Measurements from ENCODE around the gene TUBA1C.
"Not testable (repeated sequence)": the region's sequence is repeated elsewhere in the genome, so short reads cannot be mapped to it uniquely, and the experiment has no call there.

The TUBA1C gene

DNA sequence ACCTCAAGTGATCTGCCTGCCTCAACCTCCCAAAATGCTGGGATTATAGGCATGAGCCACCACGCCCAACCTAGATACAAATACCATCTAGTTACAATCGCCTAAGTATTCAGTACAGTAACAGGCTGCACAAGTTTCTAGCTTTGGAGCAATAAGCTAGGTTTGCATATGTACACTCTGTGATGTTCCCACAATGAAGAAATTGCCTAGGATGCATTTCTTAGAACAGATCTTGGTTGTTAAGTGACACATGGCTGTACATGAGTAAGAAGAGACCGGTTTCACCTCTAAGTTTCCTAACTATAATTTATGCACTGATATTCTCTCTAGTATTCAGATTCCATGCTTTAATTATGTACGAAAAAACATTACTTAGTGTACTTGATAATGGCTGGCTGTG lies 5.4 kb upstream of the TUBA1C start:
- no peaks in the 10 kb centered on the region for H3K27me3 ChIP-seq (replicated peaks)
- peak overlapping the region; percentile 47 for H3K27ac ChIP-seq
- in situ Hi-C loops (cut with HindIII; ENCODE audit: low pct_ligation_motif_present, low sequenced_read_pairs) = no loop called here
- H3K36me3 ChIP-seq (replicated peaks) = no peaks in the 10 kb centered on the region
- TF ChIP-seq, protein P1, sequence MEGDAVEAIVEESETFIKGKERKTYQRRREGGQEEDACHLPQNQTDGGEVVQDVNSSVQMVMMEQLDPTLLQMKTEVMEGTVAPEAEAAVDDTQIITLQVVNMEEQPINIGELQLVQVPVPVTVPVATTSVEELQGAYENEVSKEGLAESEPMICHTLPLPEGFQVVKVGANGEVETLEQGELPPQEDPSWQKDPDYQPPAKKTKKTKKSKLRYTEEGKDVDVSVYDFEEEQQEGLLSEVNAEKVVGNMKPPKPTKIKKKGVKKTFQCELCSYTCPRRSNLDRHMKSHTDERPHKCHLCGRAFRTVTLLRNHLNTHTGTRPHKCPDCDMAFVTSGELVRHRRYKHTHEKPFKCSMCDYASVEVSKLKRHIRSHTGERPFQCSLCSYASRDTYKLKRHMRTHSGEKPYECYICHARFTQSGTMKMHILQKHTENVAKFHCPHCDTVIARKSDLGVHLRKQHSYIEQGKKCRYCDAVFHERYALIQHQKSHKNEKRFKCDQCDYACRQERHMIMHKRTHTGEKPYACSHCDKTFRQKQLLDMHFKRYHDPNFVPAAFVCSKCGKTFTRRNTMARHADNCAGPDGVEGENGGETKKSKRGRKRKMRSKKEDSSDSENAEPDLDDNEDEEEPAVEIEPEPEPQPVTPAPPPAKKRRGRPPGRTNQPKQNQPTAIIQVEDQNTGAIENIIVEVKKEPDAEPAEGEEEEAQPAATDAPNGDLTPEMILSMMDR (IDR thresholded peaks at IDR 0.05; ENCODE audit: low read depth, low read length, missing control alignments) = no peak
- DNase-seq = no peak
- H3K4me3 ChIP-seq (ENCODE audit: low read depth, low read length) = no peak overlapping the region

DNA sequence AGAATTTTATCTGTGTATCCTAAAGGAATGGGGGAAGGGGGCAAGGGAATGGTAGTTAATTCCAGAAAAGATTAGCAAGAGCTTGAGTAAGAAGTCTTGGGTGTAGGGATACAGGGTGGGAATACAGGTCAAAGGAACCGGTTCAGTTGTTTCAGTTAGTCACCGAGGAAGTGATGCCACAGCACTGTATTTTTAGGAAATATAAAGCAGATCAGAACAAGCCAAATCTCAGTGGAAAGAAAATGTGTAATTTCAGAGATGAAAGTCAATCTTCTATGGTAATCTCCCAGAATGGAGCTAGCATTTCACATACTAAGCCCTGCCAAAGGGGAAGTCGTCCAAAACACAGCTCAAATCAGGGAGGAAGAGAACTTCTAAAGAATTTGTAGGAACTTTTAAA lies 4.7 kb upstream of the TUBA1C start:
- no peaks in the 10 kb centered on the region for H3K27me3 ChIP-seq (replicated peaks)
- peak; percentile 59 for DNase-seq
- TF ChIP-seq, protein P1 (IDR thresholded peaks at IDR 0.05; ENCODE audit: low read depth, low read length, missing control alignments) = no peak
- in situ Hi-C loops (cut with HindIII; ENCODE audit: low pct_ligation_motif_present, low sequenced_read_pairs) = no loop called here
- H3K36me3 ChIP-seq (replicated peaks) = no peaks in the 10 kb centered on the region
- H3K27ac ChIP-seq = peak overlapping the region; percentile 47
- H3K4me3 ChIP-seq (ENCODE audit: low read depth, low read length) = no peak overlapping the region

DNA sequence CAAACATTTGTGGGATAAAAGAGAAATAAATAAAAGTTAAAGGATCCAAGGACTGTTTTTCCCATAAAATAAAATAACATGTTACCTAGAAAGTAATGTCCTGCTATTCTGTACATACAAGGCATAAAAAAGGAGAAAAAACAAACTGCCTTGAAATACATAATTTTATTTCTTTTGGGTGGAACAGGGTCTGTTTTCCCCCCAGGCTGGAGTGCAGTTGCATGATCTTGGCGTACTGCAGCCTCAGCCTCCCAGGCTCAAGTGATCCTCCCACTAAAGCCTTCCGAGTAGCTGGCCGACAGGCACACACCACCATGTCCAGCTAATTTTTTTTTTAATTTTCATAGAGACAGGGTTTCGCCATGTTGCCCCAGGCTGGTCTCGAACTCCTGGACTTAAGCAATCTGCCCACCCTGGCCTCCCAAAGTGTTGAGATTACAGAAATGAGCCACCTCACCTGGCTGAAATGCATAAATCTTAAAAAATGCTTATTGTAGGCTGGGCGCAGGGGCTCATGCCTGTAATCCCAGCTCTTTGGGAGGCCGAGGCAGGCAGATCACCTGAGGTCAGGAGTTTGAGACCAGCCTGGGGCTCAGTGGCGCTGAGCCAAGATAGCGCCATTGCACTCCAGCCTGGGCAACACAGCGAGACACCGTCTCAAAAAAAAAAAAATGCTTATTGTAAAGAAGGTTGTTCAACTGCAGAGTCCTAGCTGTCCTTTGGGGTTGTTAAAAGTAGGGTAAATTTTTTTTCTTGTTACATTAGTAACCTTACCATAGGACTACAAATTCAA lies 4.1 kb upstream of the TUBA1C start:
- no peak for DNase-seq

DNA sequence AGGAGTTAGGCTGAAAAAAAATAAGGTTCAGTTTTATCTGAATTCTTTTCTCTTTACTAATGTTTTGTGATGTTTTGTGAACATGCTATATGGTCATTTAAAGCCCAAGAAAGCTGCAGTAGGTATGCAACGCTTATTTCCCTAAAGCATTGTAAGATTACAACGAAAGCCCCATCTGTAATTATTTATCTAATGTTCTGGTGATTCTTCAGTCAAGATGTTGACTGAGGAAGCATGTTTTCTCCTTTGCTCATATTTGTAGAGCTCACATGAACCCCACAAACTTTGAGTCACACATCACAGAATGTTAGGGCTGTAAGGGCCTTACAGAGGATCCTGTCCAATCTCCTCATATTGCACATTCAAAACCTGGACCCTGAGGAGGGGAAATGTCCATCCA lies 3.2 kb upstream of the TUBA1C start:
- Histone ChIP-seq H3K27me3 (replicated peaks) (no peaks in the 10 kb centered on the region), H3K4me3 (ENCODE audit: low read depth, low read length) (no peak overlapping the region), H3K36me3 (replicated peaks) (peaks cover 4% of the 10 kb centered on the region), H3K27ac (no peak overlapping the region)
- DNase-seq = no peak
- TF ChIP-seq, protein P1 (IDR thresholded peaks at IDR 0.05; ENCODE audit: low read depth, low read length, missing control alignments) = no peak
- in situ Hi-C loops (cut with HindIII; ENCODE audit: low pct_ligation_motif_present, low sequenced_read_pairs) = no loop called here

More for the DNA sequence above, 4.1 kb upstream of the TUBA1C start:
- Histone ChIP-seq H3K27ac (peak overlapping the region; percentile 47), H3K36me3 (replicated peaks) (no peaks in the 10 kb centered on the region), H3K4me3 (ENCODE audit: low read depth, low read length) (no peak overlapping the region), H3K27me3 (replicated peaks) (no peaks in the 10 kb centered on the region)
- TF ChIP-seq, protein P1 (IDR thresholded peaks at IDR 0.05; ENCODE audit: low read depth, low read length, missing control alignments) = no peak
- in situ Hi-C loops (cut with HindIII; ENCODE audit: low pct_ligation_motif_present, low sequenced_read_pairs) = no loop called here

DNA sequence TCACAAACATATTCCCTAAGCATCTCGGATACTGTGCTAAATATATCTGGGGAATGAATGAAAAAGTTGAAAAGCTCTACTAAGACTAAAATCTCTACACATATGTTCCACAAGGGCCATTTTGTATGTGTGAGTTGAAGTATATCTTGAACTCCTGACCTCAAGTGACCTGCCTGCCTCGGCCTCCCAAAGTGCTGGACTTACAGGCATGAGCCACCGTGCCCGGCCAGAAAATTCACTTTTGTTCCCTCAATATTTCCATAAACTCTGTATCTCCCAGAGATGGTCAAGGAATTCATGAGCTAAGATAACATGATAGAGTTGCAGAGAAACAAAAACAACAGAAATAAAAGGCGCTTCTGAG lies 1.5 kb upstream of the TUBA1C start:
- in situ Hi-C loops (cut with HindIII; ENCODE audit: low pct_ligation_motif_present, low sequenced_read_pairs) = no loop called here
- Histone ChIP-seq H3K27ac (no peak overlapping the region), H3K27me3 (replicated peaks) (no peaks in the 10 kb centered on the region), H3K36me3 (replicated peaks) (peaks cover 14% of the 10 kb centered on the region), H3K4me3 (ENCODE audit: low read depth, low read length) (no peak overlapping the region)
- TF ChIP-seq, protein P1 (IDR thresholded peaks at IDR 0.05; ENCODE audit: low read depth, low read length, missing control alignments) = no peak
- DNase-seq = no peak

DNA sequence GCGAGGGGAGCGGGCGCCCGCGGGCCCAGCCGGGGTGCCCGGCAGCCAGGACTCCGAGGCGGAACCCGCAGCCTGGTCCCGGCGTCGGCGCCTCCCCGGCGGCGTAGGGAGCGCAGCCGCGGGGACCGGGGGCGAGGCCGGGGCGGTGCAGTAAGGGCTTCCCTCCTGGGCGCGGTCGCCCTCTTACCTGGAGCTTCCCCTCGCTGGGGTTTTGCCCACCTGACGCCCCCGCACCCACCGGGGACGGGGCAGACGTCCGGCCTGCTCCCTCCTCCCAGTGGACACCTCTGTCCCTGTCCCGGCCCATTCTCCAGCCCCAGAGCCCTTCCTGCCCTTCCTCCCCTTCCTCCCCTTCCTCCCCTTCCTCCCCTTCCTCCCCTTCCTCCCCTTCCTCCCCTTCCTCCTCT lies 413 bp upstream of the TUBA1C start:
- DNase-seq = no peak
- TF ChIP-seq, protein P1 (IDR thresholded peaks at IDR 0.05; ENCODE audit: low read depth, low read length, missing control alignments) = no peak

DNA sequence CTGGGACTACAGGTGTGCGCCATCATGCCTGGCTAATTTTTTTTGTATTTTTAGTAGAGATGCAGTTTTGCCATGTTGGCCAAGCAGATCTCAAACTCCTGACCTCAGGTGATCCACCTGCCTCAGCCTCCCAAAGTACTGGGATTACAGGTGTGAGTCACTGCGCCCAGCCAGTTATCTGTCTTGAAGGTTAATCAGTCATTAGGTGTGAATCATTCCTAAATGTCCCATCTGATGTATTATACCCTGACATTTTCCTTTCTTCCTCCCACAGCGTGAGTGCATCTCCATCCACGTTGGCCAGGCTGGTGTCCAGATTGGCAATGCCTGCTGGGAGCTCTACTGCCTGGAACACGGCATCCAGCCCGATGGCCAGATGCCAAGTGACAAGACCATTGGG lies 4.3 kb downstream of the TUBA1C start:
- Histone ChIP-seq H3K4me3 (ENCODE audit: low read depth, low read length) (peak overlapping the region; percentile 29), H3K27ac (peak overlapping the region; percentile 61), H3K36me3 (replicated peaks) (peaks cover 61% of the 10 kb centered on the region)
- in situ Hi-C loops (cut with HindIII; ENCODE audit: low pct_ligation_motif_present, low sequenced_read_pairs); DNase-seq; H3K27me3 ChIP-seq (replicated peaks): not testable (repeated sequence)

More for the DNA sequence above, 413 bp upstream of the TUBA1C start:
- in situ Hi-C loops (cut with HindIII; ENCODE audit: low pct_ligation_motif_present, low sequenced_read_pairs) = no loop called here
- Histone ChIP-seq H3K36me3 (replicated peaks) (peaks cover 20% of the 10 kb centered on the region), H3K27me3 (replicated peaks) (no peaks in the 10 kb centered on the region), H3K27ac (peak overlapping the region; percentile 92), H3K4me3 (ENCODE audit: low read depth, low read length) (peak overlapping the region; percentile 95)
